ENCODE data around the gene PTPA.
"Not testable (repeated sequence)": the region's sequence is repeated elsewhere in the genome, so short reads cannot be mapped to it uniquely, and the experiment has no call there.

Gene PTPA

DNA sequence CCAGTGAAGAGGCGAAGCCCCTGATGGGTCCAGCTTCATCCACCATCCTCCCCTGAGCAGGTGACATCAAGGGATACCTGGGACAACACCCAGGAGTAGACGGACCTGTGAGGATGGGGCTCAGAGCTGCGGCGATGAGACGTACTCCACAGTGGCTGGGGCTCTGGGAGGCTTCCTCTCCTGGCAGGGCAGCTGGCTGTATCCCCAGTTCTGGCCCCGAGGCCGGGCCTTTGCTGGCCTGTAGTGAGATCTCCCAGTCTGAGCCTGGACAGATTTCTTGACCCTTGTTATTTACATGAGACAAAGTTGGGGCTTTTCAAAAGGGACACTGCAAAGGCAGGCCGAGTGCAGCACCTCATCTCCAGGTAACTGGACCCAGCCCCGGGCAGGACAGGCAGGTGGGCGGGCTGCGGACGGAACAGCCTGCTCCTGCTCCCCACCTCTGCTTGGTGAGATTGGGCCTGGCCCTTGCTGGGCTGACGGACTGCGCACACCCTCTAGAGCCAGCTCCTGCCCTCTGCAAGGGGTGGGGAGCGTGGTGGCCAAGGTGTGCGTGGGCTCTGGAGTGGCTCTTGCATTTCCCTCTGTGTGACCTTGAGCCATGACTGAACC is 43.8 kb downstream of the PTPA start:
- DNase-seq (ENCODE audit: low read depth in 3 of 3): no peak

GRCh38 chr9:129156163-129156562 is 44.9 kb downstream of the PTPA start:
- no peak for DNase-seq (ENCODE audit: low read depth in 3 of 3)

DNA sequence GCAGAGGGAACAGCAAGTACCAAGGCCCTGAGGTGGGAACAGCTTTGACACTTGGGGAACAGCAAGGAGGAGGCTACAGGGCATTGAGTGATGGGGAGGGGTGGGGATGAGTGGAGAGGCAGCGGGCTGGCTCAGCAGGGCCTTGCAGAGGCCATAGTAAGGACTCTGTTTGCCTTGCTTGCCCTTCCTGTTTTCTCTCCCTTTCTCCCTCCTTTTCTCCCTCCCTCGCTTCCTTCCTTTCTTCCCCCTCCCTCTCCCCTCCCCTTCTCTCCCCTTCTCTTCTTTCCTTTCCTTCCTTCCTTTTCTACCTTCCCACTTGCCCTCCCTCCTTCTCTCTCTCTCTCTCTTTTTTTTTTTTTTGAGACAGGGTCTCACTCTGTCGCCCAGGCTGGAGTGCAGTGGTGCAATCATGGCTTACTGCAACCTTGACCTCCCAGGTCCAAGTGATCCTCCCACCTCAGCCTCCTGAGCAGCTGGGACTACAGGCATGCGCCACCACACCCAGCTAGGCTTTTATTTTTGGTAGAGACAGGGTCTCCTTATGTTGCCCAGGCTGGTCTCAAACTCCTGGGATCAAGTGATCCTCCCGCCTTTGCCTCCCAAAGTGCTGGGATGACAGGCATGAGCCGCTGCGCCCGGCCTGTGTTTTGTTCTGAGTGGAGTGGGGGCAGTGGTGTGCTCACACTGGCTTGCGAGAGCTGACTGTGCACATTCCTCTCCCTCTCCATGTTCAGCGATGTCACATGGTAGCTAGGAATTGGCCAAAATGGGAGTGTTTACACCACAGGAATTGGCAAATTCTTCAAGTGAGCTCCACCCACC is 49.7 kb downstream of the PTPA start:
- DNase-seq (ENCODE audit: low read depth in 3 of 3): no peak

- no peak for DNase-seq (ENCODE audit: low read depth in 3 of 3)
Measured at GRCh38 chr9:129161534-129161837, 50.3 kb downstream of the PTPA start.

- no peak for DNase-seq (ENCODE audit: low read depth in 3 of 3)
Measured at GRCh38 chr9:129162497-129163197, 51.4 kb downstream of the PTPA start.

DNA sequence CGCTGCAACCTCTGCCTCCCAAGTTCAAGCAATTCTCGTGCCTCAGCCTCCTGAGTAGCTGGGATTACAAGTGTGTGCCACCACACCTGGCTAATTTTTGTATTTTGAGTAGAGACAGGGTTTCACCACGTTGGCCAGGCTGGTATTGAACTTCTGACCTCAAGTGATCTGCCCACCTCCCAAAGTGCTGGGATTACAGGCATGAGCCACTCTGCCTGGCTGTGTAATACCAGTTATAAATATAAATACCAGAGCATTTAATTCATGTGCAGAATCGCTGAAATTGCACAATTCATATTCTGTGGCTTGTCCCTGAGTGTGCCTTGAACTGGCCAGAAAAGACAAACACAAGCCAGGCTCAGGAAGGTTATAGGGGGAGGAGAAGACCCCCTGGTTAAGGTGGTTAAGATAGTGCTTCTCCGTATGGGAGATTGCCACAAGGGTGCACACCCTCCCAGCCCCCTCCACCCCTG is 52.0 kb downstream of the PTPA start:
- DNase-seq (ENCODE audit: low read depth in 3 of 3): not testable (repeated sequence)

DNA sequence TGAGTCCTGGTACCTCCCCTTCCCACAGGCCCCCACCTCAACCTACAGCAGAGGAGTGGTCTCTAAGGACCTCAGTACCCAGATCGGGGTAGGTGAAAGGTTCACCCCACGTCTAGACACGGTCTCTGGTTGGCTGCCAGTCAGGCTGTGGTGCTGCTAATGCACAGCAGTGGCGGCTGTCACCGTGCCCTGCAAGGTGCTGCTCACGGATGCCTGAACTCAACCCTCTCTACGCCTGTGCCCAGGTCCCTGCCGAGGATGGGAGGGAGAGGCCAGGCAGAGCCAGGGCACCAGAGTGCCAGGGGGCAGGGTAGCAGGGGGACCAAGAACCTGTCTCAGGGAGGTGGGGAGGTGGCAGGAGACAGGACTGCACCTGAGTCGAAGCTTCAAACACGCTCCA is 52.5 kb downstream of the PTPA start:
- DNase-seq (ENCODE audit: low read depth in 3 of 3): no peak

- DNase-seq (ENCODE audit: low read depth in 3 of 3): no peak
Measured at GRCh38 chr9:129164246-129164930, 53.2 kb downstream of the PTPA start.

- DNase-seq (ENCODE audit: low read depth in 3 of 3): no peak
Measured at GRCh38 chr9:129165198-129165597, 54.0 kb downstream of the PTPA start.

DNA sequence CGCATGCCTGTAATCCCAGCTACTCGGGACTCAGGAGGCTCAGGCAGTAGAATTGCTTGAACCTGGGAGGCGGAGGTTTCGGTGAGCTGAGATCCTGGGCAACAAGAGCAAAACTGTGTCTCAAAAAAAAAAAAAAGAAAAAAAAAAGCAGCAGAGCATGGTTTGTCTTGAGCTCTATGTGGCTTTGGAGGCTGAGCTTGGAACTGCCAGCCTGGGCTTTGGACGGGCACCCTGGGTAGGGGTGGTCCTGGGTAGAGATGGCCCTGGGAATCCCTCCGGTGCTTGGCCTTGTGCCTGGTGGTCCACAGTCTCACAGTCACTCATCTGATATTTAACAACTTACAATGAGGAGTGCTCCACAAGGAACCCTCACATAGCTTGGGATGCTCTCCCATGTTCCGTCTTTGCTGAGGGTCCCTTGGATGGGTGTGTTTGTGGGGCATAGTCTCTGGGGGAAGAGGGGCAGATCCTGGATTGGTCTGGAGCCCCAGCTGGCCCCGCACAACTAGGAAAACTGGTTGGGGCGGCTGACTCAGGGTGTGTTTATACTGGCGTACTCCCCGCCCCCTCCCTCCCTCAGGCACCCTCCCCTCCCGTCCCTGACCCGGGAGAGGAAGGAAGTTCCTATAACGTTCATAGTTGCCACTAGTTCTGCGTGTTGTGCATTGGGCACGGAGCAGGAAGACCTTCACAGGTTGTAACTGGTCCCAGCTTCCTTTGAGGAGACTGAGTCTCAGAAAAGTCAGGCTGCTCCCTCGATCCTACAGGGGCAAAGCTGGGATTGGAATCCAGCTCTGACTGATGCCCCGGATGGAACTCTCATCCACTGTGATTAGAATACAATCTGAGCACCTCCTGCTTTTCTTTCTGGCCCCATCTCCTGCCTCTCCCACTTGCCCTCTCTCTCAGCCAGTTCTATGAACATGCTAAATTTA is 55.7 kb downstream of the PTPA start:
- peak in 1 of 3 experiments; percentile 32 for DNase-seq (ENCODE audit: low read depth in 3 of 3)

GRCh38 chr9:129170229-129170628 is 59.0 kb downstream of the PTPA start:
- no peak for DNase-seq (ENCODE audit: low read depth in 3 of 3)

GRCh38 chr9:129171993-129172751 is 61.0 kb downstream of the PTPA start:
- no peak for DNase-seq (ENCODE audit: low read depth in 3 of 3)

GRCh38 chr9:129172816-129173215 is 61.6 kb downstream of the PTPA start:
- DNase-seq (ENCODE audit: low read depth in 3 of 3): no peak

- no peak for DNase-seq (ENCODE audit: low read depth in 3 of 3)
Measured at GRCh38 chr9:129173296-129174101, 62.3 kb downstream of the PTPA start.

- peak; percentile 64 to 80 (median 70) for DNase-seq (ENCODE audit: low read depth in 3 of 3)
Measured at GRCh38 chr9:129174102-129174723, 63.0 kb downstream of the PTPA start.

DNA sequence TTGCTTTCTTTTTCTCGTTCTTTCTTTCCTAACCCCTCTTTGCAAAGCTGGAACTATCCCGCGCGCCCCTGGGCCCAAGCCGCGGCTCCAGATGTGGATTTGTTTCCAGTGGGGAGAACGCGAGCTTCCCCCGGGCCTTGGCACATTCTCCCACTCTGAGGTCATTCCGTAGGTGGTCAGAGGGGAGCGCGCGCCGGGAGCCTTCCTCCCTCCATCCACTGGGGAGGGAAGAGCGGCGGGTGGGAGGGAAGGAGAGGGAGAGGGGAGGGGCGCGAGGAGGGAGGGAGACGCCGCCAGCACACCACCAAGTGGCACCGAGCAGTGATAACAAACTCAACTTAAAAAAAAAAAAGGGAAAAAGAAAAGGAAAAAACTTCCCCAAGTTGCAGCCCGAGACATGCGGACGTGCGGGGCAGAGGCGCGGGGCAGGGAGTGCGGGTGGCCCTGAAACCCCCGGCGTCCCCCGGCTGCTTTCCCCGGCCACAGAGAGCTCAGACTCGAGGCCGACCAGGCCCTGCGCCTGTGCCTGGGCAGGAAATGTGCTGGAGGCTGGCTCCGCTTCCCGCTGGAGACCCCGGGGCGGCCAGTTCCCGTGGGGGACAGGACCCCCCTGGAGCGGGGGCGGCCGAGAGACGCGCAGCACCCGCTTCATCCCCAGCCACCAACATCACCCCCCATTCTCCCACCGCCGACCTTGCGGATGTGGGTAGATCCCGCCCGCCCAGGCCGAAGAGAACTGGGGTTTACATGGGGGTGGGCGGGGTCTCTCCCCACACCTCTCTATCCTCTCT is 63.7 kb downstream of the PTPA start:
- DNase-seq (ENCODE audit: low read depth in 3 of 3): peak in 1 of 3 experiments; percentile 26

GRCh38 chr9:129175515-129175824 is 64.3 kb downstream of the PTPA start:
- DNase-seq (ENCODE audit: low read depth in 3 of 3): no peak

Data from stimulated activated CD4-positive, alpha-beta T cell treated with anti-CD3 and anti-CD28 coated beads, TNF-alpha, amount 100 ng/mL, for 24 hours (primary cell).